IPS-20b (cell line): Measurements from ENCODE around the gene PHACTR3.

Experiments used
- H3K27ac ChIP-seq: one replicate; pipeline ENCODE4 v1.5.1; 2013; ENCODE audit warnings: low read length
- H3K27me3 ChIP-seq: 2 replicates; pipeline ENCODE4 v1.6.1; 2013; ENCODE audit warnings: mild to moderate bottlenecking, low read length, inconsistent platforms; ENCODE audit not compliant: insufficient read depth
- H3K36me3 ChIP-seq: 2 replicates; pipeline ENCODE4 v1.6.1; 2013; ENCODE audit warnings: low read depth, mild to moderate bottlenecking, inconsistent platforms, low read length, moderate library complexity; ENCODE audit not compliant: insufficient read depth
- H3K4me1 ChIP-seq: 2 replicates; pipeline ENCODE4 v1.6.1; 2013; ENCODE audit warnings: mild to moderate bottlenecking, control low read depth, inconsistent platforms, low read length, moderate library complexity; ENCODE audit not compliant: insufficient read depth
- H3K4me3 ChIP-seq: 2 replicates; pipeline ENCODE4 v1.5.1; 2013; ENCODE audit warnings: mild to moderate bottlenecking, low read length, inconsistent platforms
- H3K9ac ChIP-seq: 2 replicates; pipeline ENCODE4 v1.6.1; 2013; ENCODE audit warnings: low read depth, mild to moderate bottlenecking, inconsistent platforms, low read length, moderate library complexity
- H3K9me3 ChIP-seq: 2 replicates; pipeline ENCODE4 v1.6.1; 2013; ENCODE audit warnings: mild to moderate bottlenecking, low read depth, low read length, inconsistent platforms; ENCODE audit not compliant: insufficient read depth

The PHACTR3 gene

DNA sequence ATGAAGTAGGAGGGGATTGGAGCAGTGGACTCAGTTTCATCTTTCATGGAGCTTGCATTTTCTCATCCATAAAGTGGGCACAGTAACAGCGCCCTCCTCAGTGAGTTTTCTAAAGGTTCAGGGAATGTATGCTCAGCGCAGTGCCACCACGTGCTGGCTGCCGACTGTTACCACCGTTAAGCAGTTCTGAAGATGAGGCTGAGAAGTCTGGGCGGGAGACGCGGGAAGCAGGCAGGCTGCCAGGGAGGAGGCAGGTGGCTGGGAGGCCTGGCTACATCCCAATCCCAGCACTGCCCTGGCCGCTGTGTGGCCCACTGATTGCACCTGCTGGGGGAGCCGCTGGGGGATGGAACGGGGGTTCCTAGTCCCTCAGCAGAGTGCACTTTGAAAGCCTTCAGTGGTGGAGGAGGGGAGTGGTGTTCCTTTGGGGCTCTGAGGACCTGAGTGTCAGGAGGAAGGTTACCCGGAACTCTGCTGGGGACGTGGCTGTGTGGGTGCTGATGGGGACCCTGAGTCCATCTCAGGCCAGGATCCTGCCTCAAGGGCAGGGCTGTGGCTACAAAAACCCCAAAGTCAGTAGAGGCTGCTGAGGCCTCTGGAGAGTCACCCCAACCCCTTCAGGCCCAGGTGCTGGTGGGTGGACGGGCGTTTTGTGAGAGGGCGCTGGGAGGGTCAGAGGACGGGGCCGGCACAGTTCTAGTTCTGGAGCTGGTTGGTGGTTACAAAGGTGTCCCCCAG is 28.0 kb upstream of the PHACTR3 start:
- Histone ChIP-seq H3K27ac (no peak overlapping the region), H3K9me3 (no peaks in the 10 kb centered on the region), H3K36me3 (no peaks in the 10 kb centered on the region), H3K27me3 (peaks cover 97% of the 10 kb centered on the region), H3K4me1 (no peaks in the 10 kb centered on the region; the same call in 1 of the 2 replicates), H3K9ac (no peak overlapping the region), H3K4me3 (no peak overlapping the region)

DNA sequence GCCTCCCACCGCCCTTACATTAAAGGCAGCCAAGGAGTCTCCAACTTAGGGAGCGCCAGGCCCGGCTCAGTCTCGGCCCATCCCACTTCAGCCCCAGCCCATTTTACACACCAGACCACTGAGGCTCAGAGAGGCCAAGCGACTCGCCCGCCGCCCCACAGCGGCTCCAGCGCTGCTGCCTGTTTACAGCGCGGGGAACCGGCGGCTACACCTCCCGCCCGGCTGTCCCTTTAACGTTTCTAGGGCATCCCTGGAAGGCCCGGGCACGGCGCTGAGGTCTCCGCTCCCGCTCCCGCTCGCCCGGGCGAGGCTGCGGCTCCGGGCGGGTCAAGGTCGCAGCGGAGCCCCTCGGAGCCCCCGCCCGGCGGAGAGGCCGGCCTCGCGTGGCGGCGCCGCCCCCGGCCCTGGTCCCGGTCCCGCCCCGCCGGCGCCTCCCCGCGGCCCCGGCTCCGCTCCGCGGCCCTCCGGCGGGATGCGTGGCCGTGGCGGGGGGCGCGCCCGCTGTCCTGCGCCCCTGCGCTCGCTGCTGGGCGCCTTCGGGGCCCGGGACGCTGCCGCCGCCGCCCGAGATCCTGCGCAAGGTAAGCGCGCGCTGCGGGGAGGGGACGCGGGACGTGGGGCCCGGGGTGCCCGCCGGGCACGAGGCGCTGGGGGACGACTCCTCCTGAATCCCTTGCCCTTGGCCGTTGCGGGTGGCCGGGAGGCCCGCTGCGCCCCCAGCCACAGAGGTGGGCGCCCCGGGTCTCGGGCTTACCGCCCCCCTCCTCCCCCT is 27.1 kb upstream of the PHACTR3 start:
- no peak overlapping the region for H3K9ac ChIP-seq
- H3K9me3 ChIP-seq, result no peaks in the 10 kb centered on the region
- no peaks in the 10 kb centered on the region; the same call in 1 of the 2 replicates for H3K4me1 ChIP-seq
- no peak overlapping the region for H3K27ac ChIP-seq
- peaks cover 94% of the 10 kb centered on the region for H3K27me3 ChIP-seq
- H3K4me3 ChIP-seq, result peak overlapping the region; percentile 49; the same call in 1 of the 2 replicates
- no peaks in the 10 kb centered on the region for H3K36me3 ChIP-seq

DNA sequence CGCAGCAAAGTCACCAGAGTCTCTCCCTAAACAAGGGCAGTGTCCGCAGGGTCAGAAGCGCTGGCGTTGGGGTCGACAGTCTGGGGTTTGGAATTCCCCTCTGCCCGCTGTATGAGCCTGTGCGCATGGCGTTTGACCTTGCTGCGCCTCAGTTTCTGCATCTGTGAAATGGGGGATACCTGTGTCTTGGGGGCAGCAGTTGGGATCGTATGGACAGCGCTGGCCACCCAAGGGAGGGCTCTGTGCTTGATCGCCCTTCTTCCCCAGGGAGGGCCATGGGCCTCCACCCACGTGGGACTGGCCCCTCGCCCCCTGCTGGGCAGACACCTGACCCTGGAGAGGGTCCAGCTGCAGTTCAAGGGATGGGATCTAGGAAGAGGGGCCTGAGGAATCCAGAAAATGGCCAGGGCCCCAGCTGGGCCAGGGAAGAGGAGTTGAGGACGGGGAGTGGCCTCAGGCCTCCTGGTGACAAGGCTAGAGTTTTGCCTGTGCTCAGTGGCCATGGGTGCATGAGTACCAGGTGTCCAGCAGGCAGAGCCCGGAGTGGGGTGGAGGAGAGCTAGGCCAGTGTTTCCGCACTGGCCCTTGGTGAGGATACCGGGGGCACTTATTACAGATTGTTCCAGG is 26.4 kb upstream of the PHACTR3 start:
- Histone ChIP-seq H3K4me3 (peak overlapping the region; percentile 42; the same call in 1 of the 2 replicates), H3K36me3 (no peaks in the 10 kb centered on the region), H3K27me3 (peaks cover 94% of the 10 kb centered on the region), H3K4me1 (no peaks in the 10 kb centered on the region; the same call in 1 of the 2 replicates), H3K27ac (no peak overlapping the region), H3K9ac (no peak overlapping the region), H3K9me3 (no peaks in the 10 kb centered on the region)

DNA sequence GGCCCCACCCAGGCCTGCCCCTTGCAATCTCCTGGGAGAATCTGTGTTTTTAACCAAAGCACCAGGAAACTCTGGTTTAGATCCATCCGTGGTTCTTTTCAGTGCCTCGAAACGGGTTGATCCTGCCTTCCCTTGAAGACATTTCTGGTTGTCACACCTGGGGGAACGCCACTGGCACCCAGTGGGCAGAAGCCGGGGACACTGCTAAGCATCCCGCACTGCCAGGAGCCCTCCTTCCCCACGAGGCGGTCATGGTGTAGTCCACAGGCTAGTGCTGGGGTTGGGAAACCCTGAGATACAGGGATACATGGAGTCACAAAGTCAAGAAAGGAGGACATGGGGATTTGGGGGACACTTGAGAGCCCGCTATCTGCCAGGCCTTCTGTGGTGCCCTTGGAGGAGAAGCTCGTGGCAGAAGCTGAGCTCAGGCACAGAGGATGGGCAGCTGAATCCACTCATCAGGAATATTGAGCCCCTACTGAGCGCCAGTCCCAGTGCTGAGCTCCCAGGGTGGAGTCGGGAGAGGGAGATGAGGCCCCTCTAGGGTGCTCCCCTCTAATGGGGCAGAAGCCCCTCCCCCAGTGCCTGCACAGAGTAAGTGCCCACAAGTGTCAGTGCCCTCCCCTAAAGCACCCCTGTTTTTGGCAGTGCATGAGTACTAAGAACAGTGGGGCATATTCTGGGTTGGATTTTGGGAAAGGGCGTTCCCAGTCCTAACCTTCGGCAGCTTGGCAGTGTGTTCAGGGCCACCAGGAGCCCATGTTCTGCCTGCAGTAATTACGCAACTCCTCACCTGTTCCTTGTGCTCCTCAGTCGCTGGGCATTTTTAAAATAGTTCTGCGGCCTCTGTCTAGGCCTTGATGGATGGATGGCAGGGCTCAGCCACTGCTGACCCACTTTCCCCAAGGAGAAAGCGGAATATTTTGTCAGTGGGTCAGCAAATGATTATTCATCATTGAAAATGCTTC is 25.6 kb upstream of the PHACTR3 start:
- Histone ChIP-seq H3K4me1 (no peaks in the 10 kb centered on the region; the same call in 1 of the 2 replicates), H3K27me3 (peaks cover 90% of the 10 kb centered on the region), H3K9me3 (no peaks in the 10 kb centered on the region), H3K27ac (no peak overlapping the region), H3K9ac (no peak overlapping the region), H3K36me3 (no peaks in the 10 kb centered on the region), H3K4me3 (no peak overlapping the region)

DNA sequence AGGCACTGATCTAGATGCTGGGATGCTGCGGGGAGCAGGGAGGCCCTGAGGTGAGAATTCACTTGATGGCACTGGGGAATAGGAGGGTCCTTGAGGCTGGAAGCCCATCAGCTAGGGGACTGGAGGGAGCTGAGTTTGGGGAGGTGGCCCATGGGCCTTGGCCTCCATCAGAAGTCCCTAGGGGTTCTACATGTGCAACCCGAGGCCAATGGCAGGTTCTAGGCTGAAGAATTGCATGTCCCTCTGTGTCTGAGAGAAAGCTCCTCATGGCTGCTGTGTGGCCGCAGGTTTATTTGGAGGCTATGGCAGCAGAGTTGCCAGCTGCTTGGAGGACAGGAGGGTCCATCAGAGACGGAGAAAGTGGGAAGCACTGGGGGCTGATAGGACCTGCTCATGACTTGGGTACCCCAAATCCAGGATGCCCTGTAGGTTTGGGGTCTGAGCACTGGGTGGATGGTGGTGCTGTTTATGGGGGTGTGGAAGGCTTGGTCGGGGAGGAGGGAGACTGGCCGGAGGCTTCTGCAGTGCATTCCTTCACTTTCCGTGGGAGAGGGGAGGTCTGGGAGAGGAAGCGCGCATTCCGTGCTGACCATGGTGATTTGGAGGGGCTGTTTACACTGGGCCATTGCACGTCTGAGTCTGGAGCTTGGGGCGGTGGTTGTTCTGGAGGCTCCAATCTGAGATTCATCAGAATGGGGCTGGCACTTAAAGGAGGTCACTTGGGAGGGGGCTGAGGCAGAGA is 24.8 kb upstream of the PHACTR3 start:
- no peaks in the 10 kb centered on the region for H3K36me3 ChIP-seq
- peaks cover 82% of the 10 kb centered on the region for H3K27me3 ChIP-seq
- no peak overlapping the region for H3K9ac ChIP-seq
- no peak overlapping the region for H3K27ac ChIP-seq
- no peak overlapping the region for H3K4me3 ChIP-seq
- H3K4me1 ChIP-seq, result no peaks in the 10 kb centered on the region; the same call in 1 of the 2 replicates
- no peaks in the 10 kb centered on the region for H3K9me3 ChIP-seq

DNA sequence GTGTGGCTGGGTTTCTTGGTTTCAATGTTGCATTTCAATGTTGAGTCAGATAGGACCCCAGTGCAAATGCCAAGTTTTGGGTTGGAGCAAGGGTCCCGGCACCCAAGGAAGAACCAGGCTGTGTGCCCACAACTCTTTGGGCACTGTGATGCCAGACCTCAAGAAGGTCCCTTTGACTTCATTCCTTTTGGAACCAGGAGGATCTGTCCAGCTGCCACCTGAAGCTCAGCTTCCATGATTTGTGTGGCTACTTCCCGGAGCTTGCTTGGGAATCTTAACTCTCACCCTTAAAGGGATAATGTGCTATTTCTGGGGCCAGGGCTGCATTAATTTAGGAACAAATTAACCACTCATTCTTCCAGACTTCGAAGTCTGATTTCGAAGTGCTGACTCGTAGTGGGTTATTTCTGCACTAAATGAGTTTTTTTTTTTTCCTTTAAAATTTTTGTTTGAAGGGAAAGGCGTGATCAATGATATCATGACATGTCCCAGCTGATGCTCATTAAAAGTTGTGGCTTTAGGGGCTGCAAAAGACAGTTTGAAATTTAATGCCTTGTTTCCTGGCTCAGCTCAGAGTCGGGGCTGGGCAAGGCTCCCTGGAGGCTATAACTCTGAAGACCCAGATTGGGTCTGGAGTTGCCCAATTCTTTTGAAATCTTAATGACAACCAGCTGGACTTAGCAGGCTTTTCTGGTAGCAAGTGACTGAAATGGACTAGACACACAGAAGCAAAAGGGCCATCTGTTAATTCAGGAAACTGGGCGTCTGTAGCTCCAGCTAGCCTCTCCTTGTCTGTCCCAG is 24.0 kb upstream of the PHACTR3 start:
- Histone ChIP-seq H3K9ac (no peak overlapping the region), H3K27ac (no peak overlapping the region), H3K4me3 (no peak overlapping the region), H3K27me3 (peaks cover 74% of the 10 kb centered on the region), H3K4me1 (no peaks in the 10 kb centered on the region; the same call in 1 of the 2 replicates), H3K36me3 (no peaks in the 10 kb centered on the region), H3K9me3 (no peaks in the 10 kb centered on the region)

DNA sequence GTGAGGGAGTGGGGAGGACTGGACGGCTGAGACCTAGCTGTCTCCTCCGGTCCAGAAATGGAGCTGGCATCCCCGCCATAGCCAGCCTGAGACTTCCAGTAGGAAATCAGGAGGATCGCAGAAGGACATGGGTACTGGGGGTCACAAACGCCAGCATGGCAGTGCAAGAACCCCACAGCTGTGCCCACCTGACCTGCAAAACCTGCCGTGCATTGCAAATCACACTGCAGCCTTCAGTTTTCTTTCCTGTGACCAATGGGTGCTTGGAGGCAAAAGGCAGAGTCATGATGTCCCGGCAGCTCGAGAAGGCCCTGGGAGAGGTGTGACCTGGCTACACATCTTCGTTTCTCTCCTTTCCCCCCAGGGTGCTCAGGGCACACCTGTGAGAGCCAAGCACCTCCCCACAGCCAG is 23.3 kb upstream of the PHACTR3 start:
- no peaks in the 10 kb centered on the region; the same call in 1 of the 2 replicates for H3K4me1 ChIP-seq
- no peaks in the 10 kb centered on the region for H3K9me3 ChIP-seq
- H3K27ac ChIP-seq, result no peak overlapping the region
- no peaks in the 10 kb centered on the region for H3K36me3 ChIP-seq
- H3K9ac ChIP-seq, result no peak overlapping the region
- H3K27me3 ChIP-seq, result peaks cover 67% of the 10 kb centered on the region
- H3K4me3 ChIP-seq, result no peak overlapping the region

DNA sequence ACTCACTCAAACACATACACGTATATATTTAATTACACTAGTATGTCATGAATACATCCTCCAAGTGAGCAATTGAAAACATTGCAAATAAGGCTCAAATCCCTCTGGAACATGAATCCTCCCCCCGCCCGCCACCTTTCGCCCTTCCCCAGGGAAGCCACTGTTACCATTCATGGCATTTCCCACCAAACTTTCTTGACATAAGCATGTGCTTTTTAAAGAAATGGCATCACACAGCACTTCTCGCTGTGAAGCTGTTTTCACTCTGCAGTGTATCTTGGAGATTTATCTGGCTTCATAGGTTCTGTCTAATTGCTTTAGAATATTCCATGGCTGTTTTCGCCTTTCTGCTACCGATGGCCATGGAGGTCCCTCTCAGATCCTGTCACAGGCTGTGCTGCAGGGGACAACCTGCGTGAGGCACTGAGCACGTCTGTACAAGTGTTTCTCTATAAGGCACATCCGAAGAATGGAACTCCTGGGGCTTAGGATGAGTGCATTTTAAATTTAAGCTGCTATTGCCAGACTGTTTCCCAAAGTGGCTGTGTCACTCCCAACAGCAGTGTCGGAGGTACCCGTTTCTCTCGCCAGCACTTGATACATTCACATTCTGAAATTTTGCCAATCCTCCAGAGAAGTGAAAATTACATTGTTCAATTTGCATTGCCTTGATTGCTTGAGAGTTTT is 22.2 kb upstream of the PHACTR3 start:
- Histone ChIP-seq H3K9ac (no peak overlapping the region), H3K4me3 (no peak overlapping the region), H3K36me3 (no peaks in the 10 kb centered on the region), H3K27ac (no peak overlapping the region), H3K4me1 (no peaks in the 10 kb centered on the region), H3K27me3 (peaks cover 65% of the 10 kb centered on the region), H3K9me3 (no peaks in the 10 kb centered on the region)

DNA sequence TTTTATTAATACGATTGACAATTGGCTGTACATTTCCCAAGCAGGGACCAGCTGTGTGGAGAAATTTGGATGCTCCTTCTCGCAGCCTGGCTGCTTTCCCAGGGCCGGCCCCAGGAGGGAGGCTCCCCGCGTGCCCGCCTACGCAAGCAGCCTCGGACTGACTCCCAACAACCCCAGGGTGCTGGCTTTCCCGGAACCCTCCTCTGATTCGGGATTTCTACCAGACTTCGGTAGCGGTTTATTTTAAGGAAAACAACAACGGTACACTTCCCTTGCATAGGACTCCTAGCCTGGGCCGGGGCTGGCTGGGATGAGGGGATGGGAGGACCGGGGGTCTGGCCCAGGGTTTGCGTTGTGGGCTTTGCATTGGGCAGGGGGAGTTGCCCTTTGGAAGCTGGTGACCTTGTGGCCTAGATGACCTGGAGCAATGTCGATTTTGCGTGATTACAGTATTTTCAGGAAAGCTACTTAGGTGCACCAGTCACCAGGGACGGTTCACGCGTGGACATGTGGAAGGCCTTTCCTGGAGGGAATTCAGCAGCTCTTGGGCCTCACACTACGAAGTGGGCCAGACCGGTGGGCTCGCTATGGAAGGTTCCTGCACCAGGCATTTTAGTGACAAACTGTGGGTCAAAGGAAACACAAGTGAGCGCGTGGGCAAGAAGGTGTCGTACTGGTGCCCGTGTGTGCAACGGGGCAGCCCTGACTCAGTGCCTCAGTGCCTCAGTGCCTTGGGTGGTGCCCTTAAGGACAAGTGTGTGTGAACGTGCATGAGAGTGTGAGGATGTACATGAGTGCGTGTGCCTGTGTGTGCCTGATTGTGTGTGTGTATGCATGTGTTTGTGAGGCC is 20.7 kb upstream of the PHACTR3 start:
- Histone ChIP-seq H3K9ac (no peak overlapping the region), H3K4me3 (no peak overlapping the region), H3K27ac (no peak overlapping the region), H3K27me3 (peaks cover 54% of the 10 kb centered on the region), H3K4me1 (no peaks in the 10 kb centered on the region), H3K36me3 (no peaks in the 10 kb centered on the region), H3K9me3 (no peaks in the 10 kb centered on the region)
